Stromal cell of bone marrow (primary cell): ENCODE results near the gene KREMEN1.
"Not testable (repeated sequence)": the region's sequence is repeated elsewhere in the genome, so short reads cannot be mapped to it uniquely, and the experiment has no call there.

Experiments
- DNase-seq: peaks from one replicate; pipeline ENCODE4 v3.0.0-alpha.2; 2012; ENCODE audit warnings: low read depth

Gene KREMEN1

DNA sequence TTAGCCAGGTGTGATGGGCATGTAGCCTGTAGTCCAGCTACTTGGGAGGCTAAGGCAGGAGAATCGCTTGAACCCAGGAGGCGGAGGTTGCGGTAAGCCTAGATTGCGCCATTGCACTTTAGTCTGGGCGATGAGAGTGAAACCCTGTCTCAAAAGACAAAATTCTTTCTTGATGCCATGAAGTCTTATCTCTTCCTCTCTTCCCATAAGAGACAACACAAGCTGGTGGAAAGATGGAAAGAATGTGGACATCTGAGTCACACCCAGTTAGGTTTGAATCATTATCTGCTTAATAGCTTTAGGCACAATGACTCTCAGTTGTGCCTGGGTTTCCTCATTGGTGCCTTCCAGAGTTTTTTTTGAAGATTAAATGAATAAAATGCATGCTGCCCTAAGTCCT, 35.3 kb downstream of the KREMEN1 start:
- DNase-seq: peak; percentile 11

DNA sequence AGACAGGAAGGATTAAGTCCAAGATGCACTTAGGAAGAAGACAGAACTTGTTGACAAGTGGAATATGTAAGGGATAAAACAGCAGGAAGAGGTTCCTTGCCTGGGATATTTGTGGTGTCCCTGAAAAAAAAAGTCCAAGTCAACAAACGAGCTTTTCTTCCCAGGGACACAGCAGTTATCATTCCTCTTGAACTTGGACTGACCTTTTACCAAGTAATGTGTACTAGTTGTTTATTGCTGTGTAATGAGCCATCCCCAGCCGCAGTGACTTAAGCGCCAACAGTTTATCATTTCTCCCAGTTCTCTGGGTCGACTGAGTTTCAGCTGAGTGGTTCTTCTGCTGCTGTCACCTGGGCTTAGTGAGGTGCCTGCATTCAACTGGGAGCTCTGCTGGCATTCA, 37.0 kb downstream of the KREMEN1 start:
- no peak for DNase-seq

DNA sequence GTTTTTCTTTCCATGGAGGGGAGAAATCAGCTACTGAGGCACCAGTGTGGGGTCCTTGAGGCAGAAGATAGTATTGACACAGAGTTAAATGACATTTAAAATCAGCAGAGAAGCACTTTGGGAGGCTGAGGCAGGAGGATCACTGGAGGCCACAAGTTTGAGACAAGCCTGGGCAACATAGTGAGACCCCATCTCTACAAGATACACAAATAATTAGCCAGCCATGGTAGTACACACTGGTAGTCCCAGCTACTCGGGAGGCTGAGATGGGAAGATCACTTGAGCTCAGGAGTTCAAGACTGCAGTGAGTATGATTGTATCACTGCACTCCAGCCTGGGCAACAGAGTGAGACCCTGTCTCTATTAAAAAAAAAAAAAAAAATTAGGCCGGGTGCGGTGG, 38.1 kb downstream of the KREMEN1 start:
- no peak for DNase-seq

DNA sequence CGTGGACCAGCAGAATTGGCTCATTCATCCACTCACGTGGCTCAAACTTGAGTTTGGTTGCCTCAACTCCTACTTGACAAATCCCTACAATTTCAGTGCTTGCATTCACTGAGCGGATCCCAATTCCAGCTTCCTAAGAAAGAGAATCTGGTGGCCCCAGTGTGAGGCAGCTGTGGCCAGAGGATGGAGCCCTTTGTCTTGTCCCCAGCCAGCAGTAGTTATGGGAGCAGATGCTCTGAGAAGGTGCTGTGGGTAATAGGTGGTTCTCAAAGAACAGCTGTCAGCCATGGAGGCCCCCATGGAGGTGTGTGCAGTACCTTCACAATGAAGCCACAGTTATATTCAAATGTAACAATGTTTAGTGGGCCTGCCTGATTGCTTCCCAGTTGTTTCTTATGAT, 39.3 kb downstream of the KREMEN1 start:
- no peak for DNase-seq

DNA sequence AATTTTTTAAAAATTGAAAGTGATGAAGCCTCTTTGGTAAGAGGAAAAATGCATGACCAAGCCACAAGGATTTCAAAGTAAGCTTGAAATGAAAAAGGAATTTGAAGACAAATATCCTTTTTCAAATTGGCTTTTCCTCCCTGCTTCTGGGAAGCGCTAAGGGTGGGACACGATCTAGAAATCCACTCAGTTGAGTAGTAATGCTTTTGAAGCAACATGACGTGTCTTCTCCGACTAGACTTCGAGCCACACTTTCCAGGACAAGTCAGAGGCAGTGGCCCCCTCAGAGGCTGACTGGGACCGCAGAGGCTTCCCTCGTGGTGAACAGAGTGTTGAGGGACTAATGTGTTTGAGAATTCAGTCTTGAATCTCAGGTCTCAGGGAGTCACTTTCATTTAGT, 39.8 kb downstream of the KREMEN1 start:
- DNase-seq: peak; percentile 39

DNA sequence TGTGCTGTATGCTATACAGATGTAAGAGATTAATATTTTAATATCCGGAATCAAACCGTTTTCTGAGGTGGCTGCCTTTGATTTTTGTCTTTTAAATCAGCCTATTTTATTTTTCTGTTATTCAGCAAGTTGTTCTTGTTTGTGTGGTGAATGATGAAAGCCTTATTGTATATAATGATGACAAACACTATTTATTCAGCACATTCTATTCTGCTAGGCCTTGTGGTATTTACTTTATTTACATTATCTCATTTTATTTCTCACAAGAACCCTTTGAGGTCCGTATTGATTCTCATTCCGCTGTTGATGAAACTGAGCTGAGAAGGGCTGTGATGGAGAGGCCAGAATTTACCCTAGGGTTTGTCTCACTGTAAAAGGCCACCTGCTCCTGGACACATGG, 40.5 kb downstream of the KREMEN1 start:
- DNase-seq: no peak

DNA sequence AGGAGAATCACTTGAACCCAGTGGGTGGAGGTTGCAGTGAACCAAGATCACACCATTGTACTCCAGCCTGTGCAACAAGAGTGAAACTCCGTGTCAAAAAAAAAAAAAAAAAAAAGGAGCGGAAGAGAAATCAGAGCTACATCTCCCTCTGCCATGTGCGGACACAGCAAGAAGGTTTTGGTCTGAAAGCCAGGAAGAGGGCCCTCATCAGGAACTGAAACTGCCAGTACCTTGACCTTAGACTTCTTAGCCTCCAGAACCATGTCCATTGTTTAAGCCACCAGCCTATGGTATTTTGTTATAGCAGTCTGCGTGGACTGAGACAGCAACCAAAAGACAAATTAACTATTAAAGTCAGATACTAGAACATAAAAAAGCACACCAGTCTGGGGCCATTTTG, 41.6 kb downstream of the KREMEN1 start:
- no peak for DNase-seq

DNA sequence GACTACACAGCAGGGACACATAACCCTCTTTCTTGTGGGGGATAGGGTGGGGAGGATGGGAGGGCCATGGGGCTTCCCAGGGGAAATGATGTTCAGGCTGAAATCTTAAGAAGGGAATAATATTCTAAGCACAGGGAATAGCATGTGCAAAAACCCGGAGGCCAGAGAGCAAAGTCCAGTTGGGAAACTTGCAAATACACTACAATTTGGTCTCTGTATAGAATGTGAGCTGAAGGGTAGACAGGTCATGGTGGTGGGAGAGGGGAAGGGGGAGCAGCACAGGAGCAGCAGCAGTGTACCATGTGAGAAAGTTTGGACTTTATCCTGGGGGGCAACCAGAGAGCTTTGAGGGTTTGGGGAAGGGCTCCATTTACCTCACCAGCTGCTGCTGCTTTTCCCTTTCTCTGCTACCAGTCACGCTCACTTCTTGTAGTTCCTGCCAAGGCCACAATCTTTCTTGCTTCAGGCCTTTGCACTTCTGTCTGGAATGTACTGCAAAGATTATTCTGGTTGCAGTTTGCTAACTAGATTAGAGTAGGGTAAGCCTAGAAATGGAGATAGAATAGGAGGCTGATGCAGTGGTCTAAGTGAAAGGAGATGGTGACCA, 43.0 kb downstream of the KREMEN1 start:
- no peak for DNase-seq

DNA sequence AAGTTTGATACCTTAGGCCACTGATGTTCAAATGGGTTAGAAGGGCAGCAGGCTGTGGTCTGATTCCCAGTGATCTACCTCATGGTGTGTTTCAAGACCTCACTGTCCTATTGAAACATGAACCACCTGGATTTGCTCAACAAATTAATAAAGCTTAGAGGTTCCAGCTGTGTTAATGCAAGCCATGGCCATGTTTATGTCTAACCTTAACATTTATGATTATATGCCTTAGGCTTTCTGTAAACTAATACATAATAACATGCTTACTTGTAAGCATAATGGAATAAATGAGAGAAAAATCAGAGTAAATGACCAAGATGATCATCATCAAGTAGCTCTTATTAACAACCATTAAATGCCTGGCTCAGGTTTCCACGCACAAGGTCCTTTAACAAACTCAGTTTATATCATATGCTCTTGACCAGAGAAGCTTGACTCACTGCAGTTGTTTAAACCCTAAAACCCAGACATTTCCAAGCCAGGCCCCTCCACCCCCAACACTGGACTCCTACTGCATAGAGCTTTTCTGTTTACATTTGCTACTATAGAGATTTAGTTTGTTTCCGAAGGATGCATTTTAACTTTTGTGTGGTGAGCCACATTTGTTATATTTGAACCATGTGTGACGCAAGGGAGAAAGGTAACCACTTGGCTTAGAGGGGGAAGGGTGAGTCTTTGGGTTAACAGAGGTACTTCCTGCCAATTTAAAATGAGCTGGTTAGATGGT, 43.7 kb downstream of the KREMEN1 start:
- DNase-seq: no peak

DNA sequence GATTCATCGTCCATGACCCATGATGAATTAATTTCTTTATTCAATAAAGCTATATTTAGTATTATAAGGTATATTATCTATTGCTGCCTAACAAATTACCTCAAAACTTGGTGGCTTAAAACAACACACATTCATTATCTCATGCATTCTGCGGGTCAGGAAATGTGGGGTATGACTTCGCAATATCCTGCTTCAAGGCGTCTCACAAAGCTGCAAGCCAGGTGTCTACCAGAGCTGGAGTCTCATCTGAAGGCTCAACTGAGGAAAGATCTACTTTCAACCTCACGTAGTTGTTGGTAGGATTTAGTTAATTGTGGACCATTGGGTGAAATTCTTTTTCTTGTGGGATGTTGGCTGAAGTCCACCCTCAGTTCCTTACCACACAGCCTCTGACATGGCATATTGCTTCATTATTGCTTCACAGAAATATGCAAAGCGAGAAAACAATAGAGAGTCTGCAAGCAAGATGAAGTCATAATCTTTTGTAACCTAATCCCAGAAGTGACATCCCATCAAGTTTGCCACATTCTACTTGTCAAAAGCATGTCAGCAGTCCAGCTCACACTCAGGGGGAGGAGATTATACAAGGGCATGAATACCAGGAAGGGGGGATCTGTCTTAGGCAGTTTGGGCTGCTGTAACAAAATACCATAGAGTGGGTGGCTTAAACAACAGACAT, 45.1 kb downstream of the KREMEN1 start:
- DNase-seq: peak; percentile 13

DNA sequence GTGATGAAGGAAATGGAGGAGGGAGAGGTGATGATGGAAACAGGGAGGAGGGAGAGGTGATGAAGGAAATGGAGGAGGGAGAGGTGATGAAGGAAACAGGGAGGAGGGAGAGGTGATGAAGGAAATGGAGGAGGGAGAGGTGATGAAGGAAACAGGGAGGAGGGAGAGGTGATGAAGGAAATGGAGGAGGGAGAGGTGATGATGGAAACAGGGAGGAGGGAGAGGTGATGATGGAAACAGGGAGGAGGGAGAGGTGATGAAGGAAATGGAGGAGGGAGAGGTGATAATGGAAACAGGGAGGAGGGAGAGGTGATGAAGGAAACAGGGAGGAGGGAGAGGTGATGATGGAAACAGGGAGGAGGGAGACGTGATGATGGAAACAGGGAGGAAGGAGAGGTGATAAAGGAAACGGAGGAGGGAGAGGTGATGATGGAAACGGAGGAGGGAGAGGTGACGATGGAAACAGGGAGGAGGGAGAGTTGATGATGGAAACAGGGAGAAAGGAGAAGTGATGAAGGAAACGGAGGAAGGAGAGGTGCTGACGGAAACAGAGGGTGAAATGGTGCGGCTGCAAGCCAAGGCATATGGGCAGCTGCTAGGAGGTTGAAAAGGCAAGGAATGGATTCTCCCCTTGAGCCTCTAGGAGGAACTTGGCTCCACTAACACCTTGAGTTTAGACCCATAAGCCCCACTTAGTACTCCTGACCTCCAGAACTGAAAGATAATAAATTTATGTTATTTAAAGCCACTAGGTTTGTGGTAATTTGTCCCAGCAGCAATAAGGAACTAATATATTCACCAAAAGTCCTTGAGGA, 47.5 kb downstream of the KREMEN1 start:
- not testable (repeated sequence) for DNase-seq

DNA sequence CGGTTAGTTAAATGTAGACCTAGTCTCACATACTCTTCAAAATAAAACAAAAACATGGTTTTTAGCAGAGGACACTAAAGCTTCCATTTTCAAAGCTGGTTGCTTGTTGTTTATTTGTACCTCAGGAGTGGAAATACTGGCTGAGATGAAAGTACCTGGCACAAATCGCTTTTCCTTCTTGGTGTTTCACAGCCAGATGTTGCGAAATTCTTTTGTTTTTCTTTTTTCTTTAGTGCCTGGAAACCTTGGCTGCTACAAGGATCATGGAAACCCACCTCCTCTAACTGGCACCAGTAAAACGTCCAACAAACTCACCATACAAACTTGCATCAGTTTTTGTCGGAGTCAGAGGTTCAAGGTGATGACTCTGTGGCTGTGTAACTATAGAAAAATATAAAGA, 48.3 kb downstream of the KREMEN1 start:
- no peak for DNase-seq

DNA sequence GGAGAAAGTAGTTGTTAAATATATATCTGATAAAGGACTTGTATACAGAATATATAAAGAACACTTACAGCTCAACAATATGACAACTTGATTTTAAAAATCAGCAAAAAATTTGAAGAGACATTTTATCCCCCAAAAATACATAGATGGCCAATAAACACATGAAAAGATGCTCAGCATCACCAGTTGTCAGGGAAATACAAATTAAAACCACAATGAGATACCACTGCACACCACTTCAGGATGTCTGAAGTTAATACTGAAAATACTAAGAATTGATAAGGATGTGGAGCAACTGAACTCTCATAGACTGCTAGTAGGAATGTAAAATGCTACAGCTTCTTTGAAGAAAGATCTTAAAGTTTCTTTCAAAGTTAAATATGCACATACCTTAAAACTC, 49.2 kb downstream of the KREMEN1 start:
- no peak for DNase-seq

DNA sequence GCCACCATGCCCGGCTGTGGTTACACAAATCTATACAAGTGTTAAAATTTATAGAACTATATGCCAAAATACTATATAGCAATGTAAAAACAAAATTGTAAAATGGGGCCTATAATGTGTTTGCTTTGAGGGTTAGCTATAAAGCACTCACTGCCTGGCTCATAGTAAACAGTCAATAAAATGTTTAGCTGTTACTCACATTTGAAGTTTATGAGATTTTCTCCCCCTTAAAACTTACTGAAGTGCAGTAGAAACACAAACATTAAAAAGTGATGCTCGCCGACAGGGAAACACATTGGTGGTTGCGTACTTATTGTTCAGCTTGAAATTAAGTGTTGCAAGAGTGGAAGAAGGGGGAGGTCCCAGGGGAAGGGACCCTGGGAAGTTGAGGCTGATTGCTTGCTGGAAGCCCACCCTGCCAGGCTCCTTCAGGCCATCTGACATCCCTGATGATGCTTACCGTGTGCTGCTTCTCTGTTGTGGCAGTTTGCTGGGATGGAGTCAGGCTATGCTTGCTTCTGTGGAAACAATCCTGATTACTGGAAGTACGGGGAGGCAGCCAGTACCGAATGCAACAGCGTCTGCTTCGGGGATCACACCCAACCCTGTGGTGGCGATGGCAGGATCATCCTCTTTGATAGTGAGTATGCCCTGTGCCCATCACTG, 52.1 kb downstream of the KREMEN1 start:
- DNase-seq: no peak

DNA sequence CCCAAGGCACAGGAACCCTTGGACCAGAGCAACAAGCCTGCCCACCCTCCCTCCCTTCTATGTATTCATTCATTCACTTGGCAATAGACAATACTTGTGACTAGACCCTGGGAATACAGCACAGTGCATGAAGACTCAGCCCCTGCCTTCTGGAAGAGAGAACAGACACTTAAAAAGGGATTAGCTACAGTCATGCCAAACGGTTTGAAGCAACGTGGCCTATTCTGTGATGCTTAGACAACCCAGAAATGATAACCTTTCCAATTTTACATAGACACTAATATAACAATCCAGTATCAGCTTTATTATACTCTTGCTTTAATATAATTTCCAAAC, 52.6 kb downstream of the KREMEN1 start:
- DNase-seq: no peak

DNA sequence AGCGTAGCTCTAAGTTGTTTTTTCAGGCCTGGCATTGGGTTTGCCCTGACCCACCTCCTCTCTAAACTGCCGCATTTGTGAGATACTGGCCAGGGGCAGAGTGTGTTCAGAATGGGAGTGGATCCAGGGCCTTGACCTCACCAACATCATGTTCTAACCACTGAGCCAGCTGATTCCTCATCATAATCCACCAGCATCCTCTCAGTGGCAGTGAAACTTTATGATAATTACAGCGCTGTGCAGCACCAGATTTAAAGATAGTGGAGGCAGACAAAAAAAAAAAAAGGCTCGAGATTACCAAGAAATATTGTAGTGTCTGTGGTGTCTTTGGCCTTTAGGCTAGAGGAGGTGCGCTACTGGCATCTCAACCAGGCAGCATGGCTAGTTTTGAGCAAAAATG, 53.0 kb downstream of the KREMEN1 start:
- DNase-seq: no peak

DNA sequence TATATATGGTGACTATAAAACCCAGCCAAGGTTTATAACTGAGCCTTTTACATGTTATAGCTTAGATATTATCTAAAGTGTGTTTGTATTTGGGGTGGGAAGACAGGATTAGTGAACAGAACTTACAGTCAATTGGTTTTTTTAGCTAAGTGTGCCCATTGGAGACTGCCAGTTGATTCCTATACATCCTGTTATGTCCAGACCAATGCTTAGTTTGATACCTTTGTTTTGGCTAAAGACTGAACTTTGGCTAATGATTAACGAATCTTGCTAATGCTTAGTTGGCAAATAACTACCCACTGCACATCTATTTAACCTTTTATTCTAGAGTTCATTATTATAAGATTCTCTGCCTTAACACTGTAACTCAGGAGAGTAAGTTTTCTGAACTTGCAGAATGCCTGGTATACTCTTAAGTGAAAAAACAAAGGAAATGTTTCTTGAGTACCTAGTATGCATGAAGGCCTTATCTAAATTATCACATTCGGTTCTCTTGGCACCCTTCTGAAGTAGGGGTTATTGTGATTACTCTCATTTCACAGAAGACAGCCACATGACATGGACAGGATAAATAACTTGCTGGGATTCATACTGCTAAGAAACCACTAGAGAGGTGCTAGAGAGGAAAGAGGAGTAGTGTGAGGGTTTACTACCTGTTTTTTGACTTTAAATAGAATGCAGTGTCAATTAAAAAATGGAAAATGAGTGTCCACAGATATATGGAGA, 54.0 kb downstream of the KREMEN1 start:
- no peak for DNase-seq

DNA sequence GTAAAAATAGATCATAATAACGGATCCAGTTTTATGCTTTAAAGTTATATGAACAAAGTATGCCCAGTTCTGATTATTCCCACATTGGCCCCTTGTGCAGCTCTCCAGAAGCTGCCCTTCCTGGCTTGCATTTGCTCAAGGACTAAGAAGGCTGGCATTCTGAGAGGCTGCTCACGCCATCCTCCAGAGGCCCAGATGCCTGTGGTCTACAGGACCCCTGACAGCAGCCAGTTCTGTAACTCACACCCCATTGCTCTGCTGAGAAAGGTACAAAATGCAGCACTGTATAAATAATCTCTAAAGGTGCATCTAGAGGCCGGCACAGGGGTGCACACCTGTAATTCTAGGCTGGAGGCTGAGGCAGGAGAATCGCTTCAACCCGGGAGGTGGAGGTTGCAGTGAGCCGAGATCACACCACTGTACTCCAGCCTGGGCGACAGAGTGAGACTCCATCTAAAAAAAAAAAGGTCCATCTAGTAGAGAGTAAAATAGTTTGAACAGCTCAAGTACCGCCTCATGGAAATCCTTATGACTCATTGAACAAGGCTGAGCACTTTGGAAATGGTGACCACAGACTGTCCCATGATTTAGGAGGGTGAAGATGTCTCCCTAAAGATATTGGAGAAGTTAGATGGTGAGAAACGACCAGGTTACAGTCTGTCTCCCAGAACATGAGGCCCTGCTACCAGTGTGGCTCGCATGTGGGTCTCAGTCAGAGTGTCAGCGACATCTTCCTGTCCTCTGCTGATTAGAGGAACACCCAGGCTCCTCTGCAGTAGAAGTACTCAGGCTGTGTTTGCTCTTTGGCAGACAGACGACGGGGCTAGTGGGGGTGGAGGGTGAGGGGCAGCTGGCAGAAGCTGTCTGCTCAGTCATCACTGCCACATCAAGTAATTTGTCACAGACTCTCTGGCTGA, 56.3 kb downstream of the KREMEN1 start:
- peak; percentile 66 for DNase-seq

DNA sequence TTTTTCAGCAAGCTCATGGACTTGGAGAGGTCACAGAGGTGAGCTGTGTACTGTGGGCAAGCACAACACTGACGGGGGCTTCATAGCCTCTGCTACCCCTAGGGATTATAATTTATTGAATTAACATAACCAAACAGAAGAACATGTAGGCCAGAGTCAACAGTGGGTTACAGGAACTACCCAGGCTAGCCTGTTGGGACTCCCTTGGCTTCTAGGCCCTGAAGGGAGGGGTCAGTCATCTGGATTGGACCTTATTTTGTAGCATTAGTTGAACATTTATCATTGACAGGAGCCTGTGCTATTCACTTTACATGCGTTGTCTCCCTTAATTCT, 56.9 kb downstream of the KREMEN1 start:
- DNase-seq: no peak

DNA sequence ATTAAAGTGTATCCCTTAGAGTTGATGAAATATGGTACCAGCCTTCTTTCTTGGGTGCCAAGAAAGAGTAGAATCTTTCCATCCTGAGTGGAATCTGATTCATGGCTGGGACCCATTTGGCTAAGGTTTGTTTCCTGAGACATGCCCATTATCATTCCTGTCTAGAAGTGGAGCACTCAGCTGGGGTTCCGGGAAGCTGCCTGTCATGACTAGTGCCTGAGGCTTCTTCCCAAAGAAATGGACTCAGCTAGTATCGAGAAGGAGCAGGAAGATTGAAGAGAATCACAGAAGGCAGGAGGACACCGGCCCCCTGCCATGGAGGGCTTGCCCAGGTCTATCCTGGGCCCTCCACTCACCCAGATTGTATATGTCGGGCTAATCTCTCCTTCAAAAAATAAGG, 57.6 kb downstream of the KREMEN1 start:
- DNase-seq: no peak
